GM18858 (cell line): Measurements from ENCODE around the gene RBM38.

Experiments used
- ATAC-seq: cut with Tn5 transposase; IDR thresholded peaks from one replicate; pipeline ENCODE4 v1.9.1; 2021; ENCODE audit not compliant: unreplicated experiment

The RBM38 gene

DNA sequence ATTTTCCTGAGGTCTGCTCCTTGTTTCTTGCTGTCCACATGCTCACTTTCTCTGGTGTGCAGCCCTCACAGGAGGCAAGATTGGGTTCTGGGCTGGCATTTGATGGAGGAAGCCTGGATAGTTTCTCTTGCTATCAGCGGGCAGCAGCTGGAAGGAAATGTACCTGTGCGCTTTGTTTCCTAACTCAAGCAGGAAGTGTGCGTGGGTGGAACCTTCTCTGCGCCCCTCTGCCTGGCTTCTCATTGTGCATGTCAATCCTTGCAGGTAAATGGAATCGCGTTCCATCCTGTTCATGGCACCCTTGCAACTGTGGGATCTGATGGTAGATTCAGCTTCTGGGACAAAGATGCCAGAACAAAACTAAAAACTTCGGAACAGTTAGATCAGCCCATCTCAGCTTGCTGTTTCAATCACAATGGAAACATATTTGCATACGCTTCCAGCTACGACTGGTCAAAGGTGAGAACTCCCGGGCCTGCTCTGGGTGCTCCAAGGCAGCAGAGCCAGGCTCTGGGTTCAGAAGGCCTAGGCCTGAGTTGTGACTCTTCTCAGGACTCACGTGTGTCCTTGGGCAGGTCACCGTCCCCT lies 16.8 kb upstream of the RBM38 start:
- ATAC-seq, result no peak

DNA sequence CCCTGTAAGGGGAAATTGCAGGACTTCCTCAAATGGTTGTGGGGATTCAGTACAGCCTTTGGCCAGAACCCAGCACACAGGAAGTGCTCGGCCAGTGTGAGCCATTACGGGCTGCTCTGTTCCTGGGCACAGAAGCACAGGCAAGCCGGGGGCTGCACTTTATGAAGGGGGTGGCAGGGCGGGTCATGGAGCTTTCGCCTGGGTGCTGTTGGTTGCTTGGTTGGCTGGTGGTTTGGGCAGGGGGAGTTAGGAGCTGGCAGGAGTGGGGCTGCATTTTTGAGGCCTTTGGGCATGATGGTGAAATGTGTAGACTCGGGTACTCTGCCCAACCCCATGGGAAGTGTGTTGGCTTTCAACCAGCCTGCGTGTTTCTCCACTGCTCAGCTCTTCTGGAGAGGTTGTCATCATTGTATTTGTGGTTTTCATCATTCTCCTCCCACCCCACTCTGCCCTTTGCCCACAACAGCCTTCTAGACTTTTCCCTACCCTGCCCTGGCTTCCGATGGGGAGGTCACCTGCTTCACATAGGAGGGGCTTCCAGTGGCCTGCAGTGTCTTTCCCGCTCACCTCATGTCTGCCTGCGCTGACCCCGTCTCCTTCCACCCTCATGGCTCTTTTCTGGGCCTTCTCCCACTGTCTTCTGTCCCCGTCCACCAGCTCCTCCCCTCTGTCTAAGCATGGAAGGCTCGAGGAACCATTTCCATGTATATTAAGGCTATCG lies 16.1 kb upstream of the RBM38 start:
- no peak for ATAC-seq

DNA sequence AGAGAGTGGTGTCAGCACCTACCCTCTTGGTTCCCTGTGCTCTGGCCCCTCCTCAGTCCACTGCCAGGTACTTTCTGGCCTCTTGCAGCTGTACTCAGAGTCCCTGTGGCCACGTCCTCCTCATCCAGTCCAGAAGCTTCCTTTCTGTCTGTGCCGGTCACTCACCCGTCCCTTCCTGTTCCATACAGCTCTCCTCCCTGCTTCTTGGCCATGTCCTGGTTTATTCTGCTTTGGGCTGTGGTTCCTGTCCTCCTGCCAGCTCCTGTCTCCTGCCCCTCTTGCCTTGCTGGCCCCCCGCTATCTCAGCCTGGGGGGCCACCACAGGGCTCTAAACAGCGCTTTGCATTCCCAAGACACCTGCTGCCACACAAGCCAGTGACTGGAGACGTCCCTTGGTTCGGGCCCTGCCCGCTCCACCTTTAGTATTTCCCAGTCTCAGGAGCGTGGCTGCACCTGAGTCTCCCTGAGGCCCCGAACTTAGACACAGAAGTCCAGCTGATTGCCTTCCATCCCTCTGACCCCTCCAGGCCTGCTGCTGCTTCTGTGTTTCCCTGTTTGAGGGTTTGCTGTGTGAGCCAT lies 15.5 kb upstream of the RBM38 start:
- no peak for ATAC-seq

DNA sequence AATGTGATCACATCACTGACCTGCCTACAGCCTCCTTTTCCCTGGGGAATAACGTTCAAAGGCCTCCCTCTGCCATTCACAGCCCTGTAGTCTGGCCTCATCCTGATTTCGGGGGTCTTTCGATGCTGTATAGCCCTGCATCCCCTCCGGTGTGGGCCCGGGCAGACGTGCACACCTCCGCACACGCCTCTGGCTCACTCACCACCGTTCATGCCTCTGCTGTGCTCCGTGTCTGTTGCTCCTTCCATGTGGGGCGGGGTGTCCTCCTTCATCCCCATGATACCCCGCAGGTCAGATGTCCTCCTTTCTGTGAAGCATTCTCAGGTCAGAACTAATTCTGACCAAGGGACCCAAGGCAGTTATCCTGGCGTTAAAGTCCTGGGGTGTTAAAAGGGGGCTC lies 13.8 kb upstream of the RBM38 start:
- ATAC-seq, result no peak

DNA sequence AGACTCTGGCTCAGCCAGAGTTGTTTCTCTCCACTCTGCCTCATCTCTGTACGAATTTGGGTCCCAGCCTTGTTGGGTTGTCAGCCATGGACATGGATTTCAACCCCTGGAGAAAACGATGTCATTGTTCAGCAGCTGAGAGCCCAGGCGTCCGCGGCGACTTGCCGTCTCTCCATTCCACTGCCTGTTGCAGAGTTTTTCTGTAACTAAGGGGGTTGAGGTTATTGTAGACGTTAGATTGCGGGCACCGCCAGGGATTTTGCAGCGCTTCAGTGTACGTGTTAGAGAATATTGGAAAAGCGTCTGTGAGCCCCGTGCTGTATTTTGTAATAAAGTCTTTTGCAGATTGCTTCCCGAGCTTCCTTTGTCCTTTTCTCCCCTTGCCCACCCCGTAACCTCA lies 13.1 kb upstream of the RBM38 start:
- ATAC-seq, result no peak

DNA sequence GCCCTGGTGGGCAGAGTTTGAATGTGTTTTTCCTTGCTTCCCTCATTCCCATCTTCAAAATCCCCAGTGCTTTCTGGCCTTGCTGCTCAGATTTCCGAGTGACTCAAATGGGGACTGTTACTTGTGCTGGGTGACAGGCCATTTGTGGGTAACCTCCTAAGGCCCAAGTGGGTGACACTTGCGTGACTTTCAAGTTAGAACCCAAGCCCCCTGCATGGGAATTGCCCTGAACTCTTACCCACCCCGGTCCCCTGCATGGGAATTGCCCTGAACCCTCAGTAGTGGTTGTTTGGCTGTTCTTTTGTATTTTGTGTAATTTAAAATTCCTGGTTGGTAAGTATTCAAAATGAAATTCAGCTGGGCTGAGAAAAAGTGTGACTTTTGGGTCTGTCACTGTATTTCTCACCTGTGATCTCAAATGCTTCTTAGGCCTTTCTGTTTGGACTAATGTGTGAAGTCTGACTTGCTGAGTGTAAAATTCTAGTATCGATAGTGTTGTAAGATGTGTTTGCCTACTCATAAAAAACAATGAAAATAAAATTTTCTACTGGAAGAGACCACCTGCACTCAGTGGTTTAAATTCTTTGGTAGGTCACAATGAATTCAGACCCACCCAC lies 12.4 kb upstream of the RBM38 start:
- ATAC-seq, result no peak

DNA sequence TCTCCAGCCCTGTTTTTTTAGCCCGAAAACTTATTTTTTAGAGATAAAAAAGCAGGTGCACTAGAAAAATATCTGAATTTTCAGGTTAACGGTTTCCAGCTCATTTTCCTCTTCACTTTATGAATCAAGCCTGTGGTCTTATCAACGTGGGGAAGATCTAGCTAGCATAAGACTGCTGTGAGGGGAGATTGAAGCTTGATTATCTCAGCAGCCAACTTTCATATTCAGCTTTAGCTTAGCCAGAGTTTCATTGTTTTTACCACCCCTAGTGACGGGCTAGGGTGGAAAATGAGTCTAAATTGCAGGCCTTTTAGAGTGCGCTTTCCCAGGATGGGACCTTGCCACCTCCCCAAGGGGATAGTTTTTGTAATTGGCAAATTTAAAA lies 11.9 kb upstream of the RBM38 start:
- ATAC-seq, result no peak

DNA sequence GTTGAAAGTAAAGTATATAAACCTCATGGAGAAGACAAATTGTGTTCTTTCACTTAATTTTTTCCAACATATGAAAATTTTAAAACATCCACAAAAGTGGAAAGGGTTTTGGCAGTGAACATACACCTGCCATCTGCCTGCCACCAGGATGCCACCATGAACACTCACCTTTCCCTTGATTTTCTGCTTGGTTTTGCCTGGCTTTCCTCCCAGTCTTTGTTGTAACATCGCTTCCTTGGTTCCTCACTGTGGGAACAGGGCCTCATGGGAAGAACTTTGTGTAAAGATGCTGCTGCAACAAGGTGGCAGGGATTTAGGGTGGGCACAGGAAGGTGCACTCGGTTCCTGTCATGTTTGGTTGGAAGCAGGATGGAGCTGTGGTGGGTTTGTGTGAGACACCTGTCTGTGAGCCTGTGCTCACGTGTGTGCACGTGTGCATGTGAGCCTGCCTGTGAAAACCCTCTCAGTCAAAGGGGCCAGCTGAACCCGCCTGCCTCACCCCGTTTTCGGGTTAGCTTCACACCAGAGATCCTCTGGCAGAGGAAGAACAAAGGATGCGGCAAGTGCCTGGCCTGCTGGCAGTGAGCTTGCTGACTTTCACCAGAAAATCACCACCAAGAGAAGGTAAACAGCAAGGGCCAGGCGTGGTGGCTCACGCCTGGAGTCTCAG lies 11.0 kb upstream of the RBM38 start:
- ATAC-seq, result no peak

DNA sequence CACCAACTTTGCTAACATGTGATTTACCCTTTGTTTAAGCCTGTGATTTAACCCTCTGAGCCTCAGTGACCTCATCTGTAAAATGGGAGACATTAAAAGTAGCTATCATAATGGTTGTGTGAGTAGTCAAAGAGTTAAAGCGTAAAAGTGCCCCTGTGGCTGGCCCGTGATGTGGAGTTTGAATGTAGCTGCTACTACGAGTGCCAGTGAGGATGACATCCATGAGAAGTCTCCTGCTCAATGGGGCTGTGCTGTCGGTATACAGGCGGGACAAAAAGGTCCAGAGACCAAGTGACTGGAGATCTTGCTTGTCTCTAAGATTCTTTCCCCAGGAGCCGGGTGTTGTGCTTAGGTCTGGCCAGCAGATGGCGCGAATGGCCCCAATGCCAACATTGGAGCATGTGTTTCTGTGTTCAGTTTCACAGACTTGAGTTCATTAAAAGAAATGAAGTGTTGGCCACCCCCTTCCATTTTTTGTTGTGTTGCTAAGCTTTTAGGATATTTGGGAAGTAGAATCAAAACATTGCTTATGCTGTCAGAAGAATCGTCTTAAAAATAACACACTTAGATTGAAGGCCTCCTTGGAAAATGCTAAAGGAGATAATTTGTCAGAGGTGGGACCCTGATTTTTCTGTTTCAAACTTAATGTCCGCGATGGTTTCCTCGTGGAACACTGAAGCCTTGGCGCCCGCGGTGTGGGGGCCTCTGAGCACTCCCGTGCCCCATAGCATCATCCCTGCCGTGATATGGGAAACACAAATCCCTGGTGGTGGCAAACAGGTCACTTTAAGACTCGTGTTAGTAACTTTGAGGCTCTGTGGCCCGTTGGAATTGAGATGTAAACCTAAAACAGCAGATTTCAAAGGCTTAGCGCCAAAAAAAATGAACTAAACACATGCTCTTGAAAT lies 9.3 kb upstream of the RBM38 start:
- ATAC-seq, result no peak

DNA sequence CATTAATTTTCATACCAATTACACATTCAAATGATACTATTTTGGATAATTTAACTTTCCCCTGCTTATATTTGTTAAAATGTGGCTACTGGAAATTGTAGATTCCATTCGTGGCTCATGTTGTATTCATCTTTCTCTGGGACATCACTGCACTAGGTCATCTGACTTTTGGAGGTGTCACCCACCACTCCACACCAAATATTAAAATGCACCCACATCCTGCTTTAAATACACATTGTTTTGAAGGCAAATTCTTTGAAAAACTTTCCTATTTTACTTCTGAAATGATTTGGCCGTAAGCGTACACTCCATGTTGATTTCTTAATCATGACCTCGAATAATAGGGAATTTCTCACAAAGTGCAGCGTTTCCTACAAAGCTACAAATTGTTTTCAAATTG lies 8.7 kb upstream of the RBM38 start:
- ATAC-seq, result no peak

DNA sequence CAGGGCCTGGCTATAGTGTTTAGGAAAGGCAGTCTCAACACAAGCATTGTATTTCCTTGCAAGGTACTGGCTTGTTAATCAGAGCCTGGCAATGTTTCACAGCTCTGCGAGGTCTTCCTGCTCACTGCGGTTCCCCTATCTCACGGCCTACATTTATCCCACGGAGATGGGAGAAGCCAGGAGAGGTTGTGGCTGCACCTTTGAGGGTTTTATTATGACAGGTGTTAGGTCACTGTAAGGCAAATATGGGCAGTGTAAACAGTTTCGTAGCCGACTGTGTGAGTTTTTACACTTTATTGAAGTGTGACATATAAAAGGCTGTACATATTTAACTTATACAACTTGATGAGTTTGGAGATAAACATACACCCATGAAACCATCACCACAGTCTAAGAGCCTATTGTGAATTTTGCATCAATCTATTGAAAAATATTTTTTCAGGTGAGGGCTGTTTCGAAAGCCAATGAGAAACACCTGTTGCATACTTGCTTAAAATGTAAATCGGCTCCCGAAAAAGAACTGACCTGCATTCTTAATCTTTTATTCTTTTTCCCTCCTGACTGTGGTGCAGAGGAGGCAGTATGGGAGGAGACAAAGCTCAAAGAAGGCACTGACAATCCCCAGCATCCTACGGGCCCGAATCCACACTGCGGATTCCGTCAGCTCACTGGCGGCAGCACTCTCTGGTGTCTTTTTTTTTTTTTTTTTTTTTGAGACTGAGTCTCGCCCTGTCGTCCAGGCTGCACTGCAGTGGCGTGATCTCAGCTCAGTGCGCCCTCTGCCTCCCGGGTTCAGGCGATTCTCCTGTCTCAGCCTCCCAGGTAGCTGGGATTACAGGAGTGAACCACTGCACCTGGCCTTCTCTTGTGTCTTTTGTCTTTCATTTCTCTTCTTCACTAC lies 7.5 kb upstream of the RBM38 start:
- no peak for ATAC-seq

DNA sequence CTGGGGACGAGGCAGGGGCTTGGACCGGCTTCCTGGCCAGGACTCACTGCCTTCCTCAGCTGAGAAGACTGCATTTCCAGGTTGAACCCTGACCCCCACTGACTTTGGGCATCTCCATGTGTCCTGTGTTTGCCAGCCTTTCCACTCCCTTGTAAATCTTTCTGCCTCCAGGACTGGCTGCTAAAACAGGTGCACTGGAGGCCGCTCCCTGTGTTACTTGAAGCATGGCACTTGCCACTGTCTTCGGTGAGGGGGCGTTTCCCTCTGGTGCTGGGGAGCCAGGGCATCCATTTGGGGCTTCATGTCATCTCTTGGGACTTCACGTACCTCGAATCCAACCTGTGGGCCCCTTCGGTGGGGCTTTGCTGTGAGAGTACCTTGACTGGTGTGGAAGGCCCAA lies 6.7 kb upstream of the RBM38 start:
- ATAC-seq, result no peak

DNA sequence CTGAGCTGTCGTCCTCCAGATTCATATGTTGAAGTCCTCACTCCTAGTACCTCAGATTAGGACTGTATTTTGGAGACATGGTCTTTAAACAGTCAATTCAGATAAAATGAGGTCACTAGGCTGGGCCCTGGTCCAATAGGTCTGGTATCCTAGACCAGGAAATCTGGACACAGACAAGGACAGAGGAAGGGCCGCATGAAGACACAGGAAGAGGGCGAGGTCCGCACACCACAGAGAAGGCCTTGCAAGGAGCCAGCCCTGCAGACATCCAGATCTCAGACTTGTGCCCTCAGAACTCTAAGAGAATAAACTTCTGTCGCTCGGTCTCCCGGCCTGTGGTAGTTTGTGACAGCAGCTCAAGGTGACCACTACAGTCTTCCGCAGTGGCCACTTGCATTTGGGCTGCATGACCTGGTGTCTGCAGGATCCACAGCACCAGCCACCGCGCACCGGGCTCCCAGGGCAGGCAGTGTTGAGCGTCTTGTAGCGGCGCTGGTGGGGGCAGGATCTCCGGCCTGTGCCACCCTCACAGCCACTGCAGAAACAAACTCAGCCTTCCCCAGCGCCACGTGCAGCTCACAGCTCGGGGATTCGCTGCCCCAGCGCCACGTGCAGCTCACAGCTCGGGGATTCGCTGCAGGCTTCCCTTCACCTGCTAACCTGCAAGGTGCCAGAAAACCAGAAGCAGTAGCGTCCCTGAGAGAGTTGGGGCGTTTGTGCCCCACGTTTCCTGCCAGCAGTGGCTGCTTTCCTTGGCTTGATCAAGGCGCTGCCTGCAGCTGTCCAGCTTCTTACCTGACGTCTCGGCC lies 6.0 kb upstream of the RBM38 start:
- ATAC-seq, result no peak

DNA sequence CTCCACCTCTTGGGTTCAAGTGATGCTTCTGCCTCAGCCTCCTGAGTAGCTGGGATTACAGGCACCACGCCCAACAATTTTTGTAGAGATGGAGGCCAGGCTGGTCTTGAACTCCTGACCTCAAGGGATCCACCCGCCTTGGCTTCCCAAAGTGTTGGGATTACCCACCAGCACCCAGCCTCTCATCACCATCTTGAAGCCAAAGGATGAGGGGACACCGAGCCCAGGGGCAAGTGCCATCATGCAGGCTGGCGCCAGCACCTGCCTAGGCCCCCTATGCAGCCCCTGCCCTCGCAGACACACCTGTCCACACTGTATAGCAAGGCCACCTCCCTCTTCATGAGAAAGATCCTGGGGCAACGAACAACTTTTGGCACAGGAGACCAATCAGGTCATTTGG lies 5.3 kb upstream of the RBM38 start:
- no peak for ATAC-seq

DNA sequence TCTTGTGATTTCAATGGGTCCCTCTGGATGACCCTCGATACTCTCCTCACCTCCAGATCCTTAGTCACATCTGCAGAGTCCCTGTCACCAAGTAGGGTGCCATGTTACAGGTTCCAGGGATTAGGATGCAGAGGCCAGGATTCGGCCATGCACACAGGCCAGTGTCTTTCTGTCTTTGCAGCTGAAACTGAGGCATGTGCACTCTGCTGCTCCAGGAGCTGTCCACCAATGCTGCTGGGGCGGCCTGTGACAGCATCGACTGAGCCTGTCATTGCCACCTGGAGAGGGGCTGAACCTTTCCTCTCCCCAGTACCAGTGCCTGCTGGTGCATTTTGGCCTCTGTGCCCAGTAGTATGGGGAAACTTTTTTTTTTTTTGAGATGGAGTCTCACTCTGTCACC lies 4.4 kb upstream of the RBM38 start:
- ATAC-seq, result no peak

DNA sequence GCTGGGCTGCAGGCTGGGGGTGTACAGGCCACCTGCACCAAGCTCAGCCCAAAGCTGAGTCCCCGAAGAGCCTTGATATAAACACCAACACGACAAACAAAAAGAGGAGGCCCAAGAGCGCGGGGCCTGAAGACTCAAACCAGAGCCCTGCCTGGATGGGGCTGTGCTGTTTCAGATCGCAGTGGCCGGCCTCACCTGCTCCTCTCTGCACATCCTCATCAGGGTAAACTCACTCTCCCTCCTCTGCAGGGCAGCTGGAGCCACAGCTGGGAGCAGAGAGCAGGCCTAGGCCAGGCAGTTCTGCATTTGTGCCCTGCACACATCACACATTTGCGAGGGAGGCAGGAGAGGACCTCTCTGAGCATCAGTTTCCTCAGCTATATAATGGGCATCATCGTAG lies 3.7 kb upstream of the RBM38 start:
- no peak for ATAC-seq

DNA sequence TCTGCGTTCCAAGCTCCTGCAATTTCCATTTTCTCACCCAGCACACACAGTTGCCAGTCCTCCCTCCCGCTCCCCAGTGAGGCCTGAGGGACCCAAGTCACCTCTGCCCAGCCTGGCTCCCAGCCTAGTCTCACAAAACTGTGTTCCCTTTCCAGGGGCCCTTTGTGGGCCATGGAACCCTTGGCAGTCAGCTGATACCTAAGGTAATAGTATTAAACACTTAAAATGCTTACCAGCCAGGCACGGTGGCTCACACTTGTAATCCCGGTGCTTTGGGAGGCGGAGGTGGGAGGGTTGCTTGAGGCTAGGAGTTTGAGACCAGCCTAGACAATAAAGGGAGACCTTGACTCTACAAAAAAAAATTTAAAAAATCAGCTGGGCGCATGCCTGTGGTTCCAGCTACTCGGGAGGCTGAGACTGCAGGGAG lies 3.2 kb upstream of the RBM38 start:
- no peak for ATAC-seq

DNA sequence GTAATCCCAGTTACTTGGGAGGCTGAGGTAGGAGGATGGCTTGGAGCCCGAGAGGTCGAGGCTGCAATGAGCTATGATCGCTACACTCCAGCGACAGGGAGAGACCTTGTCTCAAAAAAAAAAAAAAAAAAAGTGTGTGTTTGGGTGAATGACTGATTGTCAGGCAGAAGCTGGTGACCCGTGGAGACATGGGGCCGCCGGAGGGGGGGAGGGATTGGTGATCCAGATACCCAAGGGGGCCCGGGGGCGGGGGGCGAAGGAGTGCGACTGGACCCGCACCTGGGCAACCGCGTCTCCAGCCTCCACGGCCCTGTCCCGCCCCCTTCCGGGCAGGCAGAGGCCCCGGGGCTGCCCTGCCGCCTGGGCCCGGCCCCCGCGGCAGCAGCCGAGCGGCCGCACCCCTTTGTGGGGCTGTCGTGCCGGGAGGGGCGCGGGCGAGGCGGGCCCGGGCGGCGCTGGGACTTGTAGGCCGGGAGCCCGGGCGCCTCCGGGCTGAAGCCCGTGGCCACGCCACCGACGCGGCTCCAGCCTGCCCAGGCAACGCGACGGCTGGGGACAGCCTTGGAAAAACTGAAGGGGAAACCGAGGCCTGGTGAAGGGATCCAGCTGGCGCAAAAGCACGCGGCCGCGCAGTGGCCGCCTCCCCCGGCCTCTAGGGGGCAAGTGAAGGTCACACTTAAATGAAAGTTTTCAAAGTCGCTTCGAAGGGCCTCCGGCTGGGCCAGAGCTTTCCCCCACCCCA lies 2.1 kb upstream of the RBM38 start:
- no peak for ATAC-seq
